ENCODE measurements around the gene GLRX5.

GRCh38 chr14:95543021-95543420 is 8.2 kb downstream of the GLRX5 start:
- no peak for TF ChIP-seq SP1 (IDR thresholded peaks at IDR 0.05)
- TF ChIP-seq BHLHE40 (IDR thresholded peaks at IDR 0.05; ENCODE audit: borderline replicate concordance), result no peak
- no peak for TF ChIP-seq TARDBP (IDR thresholded peaks at IDR 0.05)
- no peak for TF ChIP-seq L3MBTL2 (conservative IDR thresholded peaks at IDR 0.05)
- no peak for TF ChIP-seq ELF4 (IDR thresholded peaks at IDR 0.05)
- no peak for TF ChIP-seq FOXM1 (IDR thresholded peaks at IDR 0.05; ENCODE audit: borderline replicate concordance)
- TF ChIP-seq FOXA1 (IDR thresholded peaks at IDR 0.05), result no peak
- no peak for TF ChIP-seq ARNT (IDR thresholded peaks at IDR 0.05)
- TF ChIP-seq SUZ12 (IDR thresholded peaks at IDR 0.05), result no peak
- no peak for TF ChIP-seq HDGF (IDR thresholded peaks at IDR 0.05; ENCODE audit: borderline replicate concordance)
